HG03135 (cell line): ENCODE data around the gene JAG2.

Source experiments
- ATAC-seq: cut with Tn5 transposase; IDR thresholded peaks from one replicate; pipeline ENCODE4 v1.9.1; 2021; ENCODE audit warnings: mild to moderate bottlenecking, moderate library complexity; ENCODE audit not compliant: unreplicated experiment

JAG2 gene

DNA sequence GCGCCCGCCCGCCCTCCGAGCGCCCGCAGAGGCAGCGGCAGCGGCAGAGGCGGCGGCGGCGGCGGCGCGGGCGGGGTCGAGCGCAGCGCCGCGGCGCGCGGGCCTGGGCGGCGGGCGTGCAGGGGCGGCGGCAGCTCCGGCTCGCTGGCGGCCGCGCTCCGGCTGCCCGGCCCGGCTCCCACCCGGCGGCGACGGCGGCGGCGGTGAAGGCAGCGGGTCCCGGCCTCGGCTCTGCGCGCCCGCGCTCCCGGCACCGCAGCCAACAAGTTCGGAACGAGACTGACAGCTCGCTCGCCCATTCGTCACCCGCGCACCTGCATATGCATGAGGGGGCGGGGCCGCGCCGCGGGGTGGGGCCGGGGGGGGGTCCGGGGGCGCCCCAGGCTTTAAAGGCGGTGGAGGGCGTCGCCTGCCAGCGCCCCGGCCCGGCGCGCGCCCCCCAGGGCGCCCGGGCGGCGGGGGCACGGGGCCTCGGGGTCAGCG, at the start of gene JAG2:
JAG2 (minus strand) TSS at position 281 of the 483 bp plus-strand sequence. CDS start 356 bp downstream, outside the sequence.
- no peak for ATAC-seq

DNA sequence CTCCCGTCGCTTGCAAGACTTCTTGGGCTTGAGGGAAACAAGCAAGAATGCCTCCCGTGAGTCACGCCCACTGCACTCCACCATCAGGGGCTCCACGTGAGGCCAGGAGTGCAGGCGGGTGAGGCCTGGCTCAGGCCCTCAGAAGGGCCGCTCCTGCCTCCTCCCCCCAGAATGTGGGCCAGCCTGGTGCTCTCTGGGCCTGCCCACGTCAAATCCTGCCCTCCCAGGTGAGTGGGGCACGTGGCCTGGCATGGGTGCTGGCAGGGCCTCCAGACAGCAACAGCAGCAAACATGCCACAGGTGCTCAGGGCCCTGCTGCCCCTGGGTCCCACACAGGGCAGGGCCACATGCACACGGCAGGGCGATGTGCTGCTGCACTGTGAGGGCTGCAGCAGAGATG, 49.2 kb upstream of the JAG2 start:
- no peak for ATAC-seq

DNA sequence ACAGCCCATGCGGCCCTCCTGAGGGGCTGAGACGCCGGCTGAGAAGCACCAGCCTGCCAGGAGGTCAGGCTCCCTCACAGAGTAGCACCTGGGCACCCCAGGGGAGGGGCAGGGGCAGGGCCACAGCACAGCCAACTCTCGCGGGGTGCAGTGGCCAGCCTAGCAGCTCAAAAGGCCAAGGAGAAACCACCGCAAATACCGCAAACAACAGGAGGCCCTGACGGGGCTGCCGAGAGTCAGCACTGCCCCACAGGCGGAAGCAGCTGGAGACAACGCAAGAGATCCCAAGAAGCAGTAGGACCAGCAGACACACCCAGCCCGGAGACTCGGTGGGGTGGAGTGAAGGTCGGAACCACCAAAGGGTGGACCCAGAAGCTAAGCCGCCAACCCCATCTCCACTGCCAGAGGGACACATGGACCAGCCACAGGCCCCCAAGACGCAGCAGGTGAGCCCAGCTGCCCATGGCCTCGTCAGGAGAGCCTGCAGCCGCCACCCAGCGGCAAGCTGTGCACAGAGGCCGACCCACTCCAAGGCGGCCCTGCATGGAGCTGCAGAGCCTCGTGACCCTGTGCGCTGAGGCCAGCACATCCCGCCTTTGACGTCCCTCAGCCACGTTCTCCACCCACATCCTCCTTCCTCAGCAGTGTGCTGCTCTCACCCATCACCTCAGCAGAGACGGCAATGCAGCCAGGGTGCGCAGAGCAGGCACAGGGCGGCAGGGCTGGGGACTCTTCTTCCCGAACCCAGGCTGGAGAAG, 48.1 kb upstream of the JAG2 start:
- ATAC-seq: no peak

DNA sequence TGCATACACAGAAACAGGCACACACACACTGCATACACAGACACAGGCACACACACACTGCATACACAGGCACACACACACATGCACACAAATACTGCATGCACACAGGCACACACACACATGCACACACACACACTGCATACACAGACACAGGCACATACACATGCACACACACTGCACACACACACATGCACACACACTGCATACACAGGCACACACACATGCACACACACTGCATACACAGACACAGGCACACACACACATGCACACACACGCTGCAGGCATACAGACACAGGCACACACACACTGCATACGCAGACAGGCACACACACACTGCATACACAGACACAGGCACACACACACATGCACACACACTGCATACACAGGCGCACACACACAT, 47.0 kb upstream of the JAG2 start:
- ATAC-seq: no peak

DNA sequence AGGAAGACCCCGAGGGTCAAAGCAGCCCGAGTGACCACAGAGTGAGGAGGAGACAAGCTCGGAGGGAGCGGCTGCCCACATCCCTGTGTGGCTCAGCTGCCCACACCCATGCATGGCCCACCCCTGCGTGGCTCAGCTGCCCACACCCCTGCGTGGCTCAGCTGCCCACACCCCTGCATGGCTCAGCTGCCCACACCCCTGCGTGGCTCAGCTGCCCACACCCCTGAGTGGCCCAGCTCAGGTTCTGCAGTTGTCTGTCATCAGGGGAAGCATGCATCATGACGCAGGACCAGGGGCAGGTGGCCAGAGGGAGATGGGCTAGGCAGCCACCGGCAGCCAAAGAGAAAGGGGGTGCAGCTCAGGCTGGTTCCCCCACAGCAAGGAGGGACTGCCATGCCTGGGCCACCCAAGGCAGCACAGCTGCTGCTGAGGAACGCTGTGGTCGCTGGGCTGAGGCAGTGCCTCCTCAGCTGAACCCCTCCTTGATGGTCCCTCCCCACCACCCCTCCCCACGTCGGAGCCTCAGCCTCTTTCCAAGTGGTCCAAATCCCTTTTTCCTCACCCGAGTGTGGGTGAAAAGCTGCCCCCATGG, 45.8 kb upstream of the JAG2 start:
- no peak for ATAC-seq

DNA sequence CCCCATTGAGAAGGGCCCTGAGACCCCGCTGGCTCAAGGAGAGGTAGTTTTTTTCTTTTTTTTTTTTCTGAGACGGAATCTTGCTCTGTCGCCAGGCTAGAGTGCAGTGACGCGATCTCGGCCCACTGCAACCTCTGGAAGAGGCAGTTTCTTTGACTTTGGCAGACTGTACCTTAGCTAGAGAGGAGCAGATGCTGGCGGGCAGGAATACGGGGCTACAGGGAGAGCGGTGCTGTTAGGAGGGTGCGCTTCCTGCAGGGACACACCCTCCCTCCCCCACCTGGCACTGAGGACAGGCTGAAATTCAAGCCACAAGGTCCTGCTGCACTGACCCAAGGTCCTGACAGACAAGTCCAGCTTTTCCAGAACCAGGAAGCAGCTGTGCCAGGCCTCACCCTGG, 44.8 kb upstream of the JAG2 start:
- no peak for ATAC-seq

DNA sequence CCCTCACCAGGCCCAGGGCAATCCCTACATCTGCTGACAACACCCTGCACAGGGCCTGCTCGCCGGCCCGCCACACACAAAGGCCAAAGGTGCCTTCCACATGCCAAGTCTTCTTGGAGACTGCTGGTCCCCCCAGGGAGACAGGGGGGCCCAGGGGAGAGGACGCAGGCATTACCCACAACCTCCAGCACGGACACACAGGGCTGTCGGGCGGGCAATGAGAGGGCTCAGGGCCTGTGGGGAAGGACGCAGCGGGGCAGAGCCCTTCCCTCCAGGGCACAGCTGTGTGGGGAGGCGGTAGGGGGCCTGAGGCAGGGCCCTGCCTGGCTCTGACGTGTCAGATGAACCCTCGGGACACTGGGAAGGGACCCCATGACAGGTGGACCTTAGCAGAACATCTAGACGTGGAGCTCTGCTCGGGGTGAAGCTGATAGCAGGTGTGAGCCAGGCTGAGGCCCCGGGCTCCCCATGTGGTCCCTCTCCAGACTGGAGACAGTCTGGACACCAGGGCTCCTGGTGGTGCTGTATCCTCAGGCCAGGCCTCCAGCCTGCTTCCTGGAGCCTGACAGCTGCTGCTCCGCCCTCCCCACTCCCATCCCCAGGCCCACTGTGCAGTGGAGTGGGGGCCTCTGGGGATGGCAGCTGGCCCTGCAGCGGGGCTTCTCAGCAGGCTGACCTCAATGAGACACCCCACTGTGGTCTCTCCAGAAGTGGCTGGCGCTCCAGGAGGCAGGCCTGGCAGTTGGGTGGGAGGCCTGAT, 44.1 kb upstream of the JAG2 start:
- ATAC-seq: no peak

DNA sequence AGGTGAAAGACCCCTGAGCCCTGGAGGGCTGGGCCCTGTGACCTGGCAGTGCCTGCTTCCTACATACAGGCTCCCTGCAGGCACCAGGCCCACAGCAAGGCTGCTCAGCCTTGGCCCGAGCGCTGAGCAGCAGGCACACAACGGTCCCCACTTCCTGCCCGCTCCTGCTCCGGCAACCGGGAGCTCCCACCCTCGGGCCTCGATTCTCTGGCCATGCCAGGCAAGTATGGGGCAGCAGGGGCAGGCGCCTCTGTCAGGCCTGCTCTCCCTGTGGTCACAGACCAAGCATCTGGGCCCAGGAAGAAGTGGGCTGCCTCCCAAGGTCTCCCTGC, 43.1 kb upstream of the JAG2 start:
- no peak for ATAC-seq

DNA sequence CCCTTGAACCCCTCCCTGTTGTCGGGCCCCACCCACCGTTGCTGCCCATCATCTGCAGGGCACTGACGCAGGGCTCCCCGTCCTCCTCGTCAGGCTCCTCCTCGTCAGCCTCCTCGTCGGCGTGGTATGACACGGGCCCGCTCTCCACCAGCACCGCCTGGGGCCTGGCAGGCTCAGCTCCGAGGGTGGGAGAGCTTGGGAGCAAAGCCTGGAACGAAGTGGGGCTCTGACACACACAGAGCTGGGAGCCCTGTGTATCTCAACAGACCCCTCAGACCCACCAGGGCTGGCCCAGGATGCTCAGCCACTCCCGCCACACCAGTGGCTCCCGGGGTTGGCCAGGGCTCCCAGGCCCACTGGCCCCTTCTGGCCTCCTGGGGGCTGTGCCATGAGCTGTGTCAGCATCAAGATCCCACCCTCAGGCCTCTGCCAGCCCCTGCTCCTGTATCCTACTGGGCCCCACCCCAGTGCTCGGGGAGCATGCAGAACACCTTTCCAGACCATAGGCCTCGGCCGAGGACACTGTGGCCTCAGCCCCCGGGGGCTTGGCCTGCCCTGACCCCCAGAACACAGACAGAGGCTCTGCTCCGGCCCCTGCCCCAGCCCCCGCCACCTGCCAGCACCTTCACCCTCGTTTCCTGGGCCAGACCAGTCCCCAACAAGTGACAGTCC, 42.6 kb upstream of the JAG2 start:
- ATAC-seq: no peak

DNA sequence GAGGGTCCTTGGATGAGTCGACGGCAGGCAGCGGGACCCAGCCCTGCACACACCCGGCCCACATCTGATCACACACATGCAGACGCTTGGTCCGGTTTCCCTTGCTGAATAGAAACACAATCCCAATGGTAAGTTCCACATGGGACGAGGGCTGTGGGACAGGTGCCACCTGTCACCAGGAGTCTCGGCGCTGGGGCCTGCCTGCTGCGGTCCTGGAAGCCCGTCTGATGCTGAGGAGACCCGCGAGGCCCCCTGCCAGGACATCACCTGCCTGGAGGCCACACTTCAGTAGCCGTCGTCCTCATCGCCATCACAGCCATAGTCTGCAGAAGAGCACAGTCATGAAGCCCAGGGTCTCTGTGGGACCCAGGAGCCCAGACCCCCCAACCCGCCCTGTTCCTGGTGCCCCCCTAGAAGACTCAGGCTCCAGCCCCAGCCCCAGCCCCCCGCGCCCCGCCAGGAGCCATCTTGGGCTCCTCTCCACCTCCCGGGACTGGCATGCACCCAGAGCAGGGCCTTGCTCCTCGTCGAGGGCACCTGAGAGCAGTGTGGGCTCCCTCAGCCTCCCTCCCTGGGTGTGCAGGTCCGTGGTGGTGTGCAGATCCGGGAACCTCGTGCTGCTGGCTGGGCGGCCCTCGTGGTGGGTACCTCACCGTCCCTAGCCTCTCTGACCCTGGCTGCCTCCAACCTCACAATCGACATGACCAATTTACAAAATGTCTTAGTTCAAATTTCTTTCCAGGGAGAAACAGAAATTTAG, 41.9 kb upstream of the JAG2 start:
- no peak for ATAC-seq

DNA sequence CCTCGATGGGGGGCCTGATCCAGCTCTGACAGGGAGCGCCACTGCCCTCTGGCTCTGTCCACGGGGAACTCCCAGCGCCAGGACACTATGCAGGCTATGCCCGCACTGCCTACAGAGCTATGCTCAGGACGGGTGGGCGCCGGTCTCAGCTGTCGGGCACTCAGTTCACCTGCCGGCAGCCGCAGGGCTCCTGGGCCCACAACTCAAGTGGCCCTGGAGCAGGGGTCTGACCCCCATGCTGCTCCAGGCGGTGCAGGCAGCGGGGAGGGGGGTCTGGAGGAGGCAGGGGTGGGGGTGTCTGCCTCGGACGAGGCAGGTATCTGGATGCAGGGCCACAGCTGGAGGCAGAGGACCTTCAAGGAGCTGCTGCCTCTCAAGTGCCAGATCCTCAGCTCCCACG, 41.1 kb upstream of the JAG2 start:
- no peak for ATAC-seq

DNA sequence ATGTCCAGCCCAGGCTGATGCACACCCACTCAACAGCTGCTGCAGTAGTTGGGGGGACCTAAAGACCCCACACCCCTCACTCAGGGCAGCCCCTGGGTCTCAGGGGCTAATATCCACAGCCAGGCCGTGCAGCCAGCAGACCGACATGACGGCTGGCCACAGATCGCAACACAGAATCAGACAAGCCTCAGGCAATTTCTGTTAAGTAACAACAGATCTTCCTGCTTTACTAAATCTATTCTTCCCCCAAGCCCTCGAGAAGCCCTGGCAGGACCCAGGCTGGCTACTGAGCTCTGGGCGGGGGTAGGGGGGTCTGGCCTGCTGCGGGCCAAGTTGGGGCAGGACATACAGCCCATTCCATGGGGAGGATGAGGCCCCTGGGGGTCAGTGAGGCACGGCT, 40.5 kb upstream of the JAG2 start:
- ATAC-seq: no peak

DNA sequence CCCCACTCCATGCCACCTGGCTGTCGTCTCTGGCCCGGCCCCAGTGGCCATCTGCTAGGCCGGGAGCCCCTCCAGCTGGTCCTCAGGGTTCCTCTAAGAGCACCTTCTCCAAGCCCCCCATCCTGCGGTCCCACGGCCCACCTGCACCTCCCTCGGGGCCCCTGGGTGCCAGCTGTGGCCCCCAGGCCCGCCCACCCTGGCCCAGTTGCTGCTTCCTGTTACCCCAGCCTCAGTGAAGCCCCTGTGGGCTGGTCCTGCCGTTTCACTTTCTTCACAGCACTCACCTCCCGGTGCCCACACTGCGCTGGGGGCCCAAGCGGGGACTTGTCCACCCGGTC, 40.1 kb upstream of the JAG2 start:
- ATAC-seq: no peak

DNA sequence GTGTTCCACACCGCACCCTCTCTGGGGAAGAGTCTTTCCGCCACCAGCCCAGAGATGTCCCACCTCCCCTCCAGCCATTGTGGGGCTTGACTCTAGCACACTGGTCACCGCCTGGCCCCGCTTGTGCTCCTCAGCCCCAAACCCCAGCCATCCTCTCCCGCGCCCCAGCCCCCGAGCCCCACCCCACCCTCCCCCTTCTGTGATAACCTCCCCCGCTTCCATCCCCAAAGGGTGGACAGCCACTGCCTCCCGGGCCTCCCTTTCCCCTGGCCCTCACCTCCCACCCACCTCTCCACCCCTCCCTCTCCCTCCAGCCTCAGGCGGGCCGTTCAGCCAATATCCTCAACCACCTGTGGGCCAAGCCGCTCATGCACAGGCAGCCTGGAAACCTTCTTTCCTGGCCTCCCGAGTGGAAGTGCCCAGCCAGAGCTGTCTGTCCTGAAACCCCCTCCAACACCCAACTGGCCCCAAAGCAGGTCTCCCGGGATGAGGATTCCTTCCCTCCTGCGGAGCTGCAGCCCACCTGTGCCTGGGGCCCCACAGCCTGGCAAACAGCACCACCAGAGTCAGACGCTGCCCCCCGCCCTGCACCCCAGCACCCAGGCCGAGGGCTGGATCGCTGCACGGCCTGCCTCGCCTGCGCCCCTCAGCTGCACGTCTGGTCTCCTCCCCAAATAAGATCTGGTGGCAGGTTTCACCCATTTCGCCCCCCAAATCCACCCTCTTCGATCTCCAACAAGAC, 39.6 kb upstream of the JAG2 start:
- no peak for ATAC-seq

DNA sequence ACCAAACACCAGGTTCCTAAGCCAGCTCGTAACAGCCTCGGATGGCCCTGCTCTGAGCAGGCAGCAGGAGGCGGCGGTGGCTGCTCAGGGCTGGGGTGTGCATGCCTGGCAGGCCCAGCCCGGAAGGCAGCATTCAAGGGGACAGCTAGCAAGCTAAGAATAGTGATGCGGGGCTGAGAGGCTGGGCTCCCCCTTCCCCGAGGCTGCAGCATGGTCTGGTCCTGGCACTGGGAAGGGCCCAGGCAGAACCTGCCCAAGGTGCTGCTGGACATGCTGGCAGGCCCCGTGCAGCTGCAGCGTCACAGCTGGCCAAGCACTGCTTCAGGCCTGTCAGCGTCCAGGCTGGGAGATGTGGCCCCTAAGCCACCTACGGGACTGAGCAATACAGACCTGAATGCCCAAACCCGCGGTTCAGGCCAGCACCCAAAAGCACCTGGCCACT, 38.9 kb upstream of the JAG2 start:
- no peak for ATAC-seq

DNA sequence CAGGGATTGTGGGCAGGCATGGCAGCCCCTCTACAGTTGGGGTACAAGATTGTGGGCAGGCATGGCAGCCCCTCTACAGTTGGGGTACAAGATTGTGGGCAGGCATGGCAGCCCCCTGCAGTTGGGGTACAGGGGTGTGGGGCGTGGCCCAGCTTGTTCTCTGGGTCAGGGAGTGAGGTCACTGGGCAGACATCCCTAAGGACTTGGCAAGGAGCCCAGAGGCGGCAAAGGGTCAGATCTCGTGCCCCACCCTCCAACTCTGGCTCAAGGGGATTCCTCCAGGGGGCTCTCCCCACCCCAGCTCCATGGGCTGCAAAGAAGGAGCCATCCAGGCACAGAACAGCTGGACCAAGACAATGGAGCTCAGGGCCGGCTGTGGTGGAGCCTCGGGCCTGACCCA, 38.3 kb upstream of the JAG2 start:
- ATAC-seq: no peak

DNA sequence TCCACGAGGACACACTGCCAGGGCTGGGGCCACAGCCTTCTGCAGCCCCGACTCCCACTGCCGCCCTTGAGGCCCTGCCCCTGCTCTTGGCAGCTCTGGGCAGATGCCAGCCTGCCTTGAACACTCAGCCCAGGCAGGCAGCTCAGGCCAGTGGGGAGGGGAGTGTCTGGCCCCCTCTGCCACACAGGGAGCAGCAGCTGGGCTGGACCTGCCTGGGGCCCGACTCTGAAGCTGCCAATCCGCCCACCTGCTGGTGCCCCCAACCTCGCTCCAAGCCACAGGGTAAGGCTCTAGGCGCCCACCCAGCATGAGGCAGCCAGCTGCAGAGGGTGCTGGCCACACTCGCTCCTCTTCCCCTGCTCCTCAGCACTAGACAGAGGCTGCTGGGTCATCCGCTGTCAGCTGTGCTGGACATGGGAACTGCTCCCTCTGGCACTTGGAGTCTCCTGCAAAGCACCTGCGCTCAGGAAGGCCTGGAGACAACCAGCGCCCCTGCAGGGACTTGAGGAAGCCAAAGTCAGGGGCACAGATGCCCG, 37.2 kb upstream of the JAG2 start:
- no peak for ATAC-seq

DNA sequence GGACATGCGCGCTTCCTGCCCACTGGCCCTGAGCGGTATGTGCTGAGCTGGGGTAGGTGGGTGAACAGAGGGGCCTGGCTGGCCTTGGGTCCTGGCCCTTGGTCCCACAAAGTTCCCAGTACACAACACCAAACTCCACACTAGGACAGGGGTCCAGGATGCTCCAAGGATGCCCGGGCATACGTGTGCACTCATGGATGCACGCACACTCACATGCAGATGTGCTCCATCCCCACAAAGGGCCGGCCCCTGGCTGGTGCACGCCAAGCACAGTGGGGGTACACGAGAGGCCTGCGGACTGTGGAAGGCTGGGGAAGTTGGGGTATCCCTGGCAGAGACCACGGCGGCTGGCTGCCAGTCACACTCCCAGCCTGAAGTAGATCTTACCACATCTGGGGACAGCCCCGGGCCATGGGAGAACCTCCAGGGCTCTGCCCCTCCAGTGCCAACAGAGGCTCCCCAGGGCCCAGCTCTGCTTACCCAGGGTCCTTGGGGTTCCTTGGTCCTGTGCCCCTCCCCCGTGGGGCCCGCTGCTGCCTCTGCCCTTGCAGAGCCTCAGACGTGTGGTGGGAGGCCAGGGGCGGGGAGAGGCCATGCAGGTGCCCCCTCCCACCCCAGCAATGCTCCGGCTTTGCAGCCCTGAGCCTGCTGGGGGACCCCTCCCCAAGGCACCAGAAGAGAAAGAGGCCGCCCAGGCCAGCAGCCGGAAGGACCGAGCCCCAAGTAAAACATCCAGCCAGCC, 36.5 kb upstream of the JAG2 start:
- ATAC-seq: no peak

DNA sequence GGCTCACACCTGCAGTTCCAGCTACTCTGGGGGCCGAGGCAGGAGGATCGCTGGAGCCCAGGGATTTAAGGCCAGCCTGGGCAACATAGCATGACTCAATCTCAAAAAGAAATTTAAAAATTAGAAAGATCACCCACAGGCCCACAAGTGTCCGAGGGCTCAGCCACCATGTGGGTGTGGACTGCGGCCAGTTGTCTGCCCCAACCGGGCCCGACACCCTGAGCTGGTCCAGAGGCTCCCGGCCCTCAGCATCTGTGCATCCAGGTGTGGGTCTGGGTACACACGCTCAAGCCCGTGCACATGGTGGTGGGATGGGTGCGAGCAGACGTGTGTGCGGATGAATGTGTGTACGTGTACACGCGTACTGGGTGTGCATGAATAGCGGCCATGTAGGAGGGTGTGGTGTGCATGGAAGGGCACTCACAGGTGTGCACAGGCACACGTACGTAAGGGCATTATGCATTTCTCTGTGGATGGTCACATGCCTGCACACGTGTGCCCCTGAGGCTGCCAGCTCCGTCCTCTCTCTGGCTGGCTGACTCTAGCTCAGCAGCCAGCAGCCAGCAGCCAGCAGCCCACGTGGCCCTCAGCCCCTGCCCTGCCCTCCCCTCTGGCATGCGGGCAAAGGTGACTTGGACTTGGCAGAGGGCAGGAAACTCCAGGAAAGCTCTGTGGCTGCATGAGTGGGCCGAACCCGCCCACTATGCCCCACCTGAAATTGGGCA, 35.8 kb upstream of the JAG2 start:
- ATAC-seq: no peak
